Esophagus muscularis mucosa (tissue), 4 donors: ENCODE results near the gene SHB. TPM values are rescaled to one million over a fixed set of nuclear protein-coding genes. Genes with fewer than 3 reads are reported as not detected.

Source experiments
- DNase-seq: peaks from one replicate; pipeline ENCODE4 v3.0.0-alpha.2; 2017; ENCODE audit errors: extremely low spot score
- H3K27ac ChIP-seq, 4 donors: fragments of 200-600 bp; sonication (generic); replicated peaks in 1 of 4; 1 replicate in 3 of 4; 2 replicates in 1 of 4; pipeline ENCODE4 v1.5.1; 2016 to 2019; ENCODE audit warnings: mild to moderate bottlenecking in 1 of 4
- H3K27me3 ChIP-seq, 4 donors: fragments of 200-600 bp; sonication (generic); one replicate each; pipeline versions ENCODE4 v1.5.1 to v1.6.0; 2016 to 2019
- H3K36me3 ChIP-seq, 4 donors: fragments of 200-600 bp; sonication (generic); one replicate each; pipeline ENCODE4 v1.5.1; 2016 to 2019
- H3K4me1 ChIP-seq, 4 donors: fragments of 200-600 bp; sonication (generic); one replicate each; pipeline ENCODE4 v1.5.1; 2016 to 2019
- H3K4me3 ChIP-seq, 4 donors: fragments of 200-600 bp; sonication (generic); 1 replicate in 2 of 4; 2 replicates in 2 of 4; pipeline ENCODE4 v1.5.1; 2016 to 2019; ENCODE audit warnings: mild to moderate bottlenecking in 4 of 4, moderate library complexity in 1 of 4
- H3K9me3 ChIP-seq, 4 donors: fragments of 200-600 bp; sonication (generic); 1 replicate in 3 of 4; 2 replicates in 1 of 4; pipeline ENCODE4 v1.5.1; 2016 to 2019
- EP300 ChIP-seq: sonication (generic); formaldehyde crosslinking; IDR thresholded peaks from one replicate; pipeline ENCODE4 v1.6.1; 2017; ENCODE audit warnings: antibody characterized with exemption
- POLR2A ChIP-seq: fragments of 450-650 bp; IDR thresholded peaks from one replicate; pipeline ENCODE4 v1.6.1; 2017; ENCODE audit warnings: antibody characterized with exemption, moderate library complexity, mild to moderate bottlenecking, low read depth
- POLR2AphosphoS5 ChIP-seq, 2 donors: sonication (generic); formaldehyde crosslinking; IDR thresholded peaks; one replicate each; pipeline ENCODE4 v1.6.1; 2017; ENCODE audit warnings: antibody characterized with exemption in 2 of 2
- WGBS: methylation state at CpG from one replicate; pipeline ENCODE4 v1.1.5; 2018; 5-methylcytosine and 5-hydroxymethylcytosine counted together
- intact Hi-C: fragments of 100-400 bp; cut with DNase I; formaldehyde crosslinking; loops from one replicate; pipeline ENCODE4 v1.15.1; 2023
- total RNA-seq, 4 donors: library from RNA; depleted of rRNA; stranded (reverse); fragments of >200 nt; gene quantifications; one replicate each; pipeline versions ENCODE4 v1.1.0 to v1.2.1, GENCODE V29; 2016
- TF ChIP-seq, protein P1 (sequence below), 3 experiments: fragments of 200-600 bp in 2 of 3; fragments of 450-650 bp in 1 of 3; sonication (generic) in 2 of 3; IDR thresholded peaks; one replicate each; pipeline ENCODE4 v1.5.1; 2017 to 2019; ENCODE audit warnings: antibody characterized with exemption in 3 of 3, mild to moderate bottlenecking in 2 of 3, moderate library complexity in 1 of 3

The SHB gene
- total RNA-seq, 4 donors from 2014 or later = 16.6 to 21.2 (median 21.0) TPM

DNA sequence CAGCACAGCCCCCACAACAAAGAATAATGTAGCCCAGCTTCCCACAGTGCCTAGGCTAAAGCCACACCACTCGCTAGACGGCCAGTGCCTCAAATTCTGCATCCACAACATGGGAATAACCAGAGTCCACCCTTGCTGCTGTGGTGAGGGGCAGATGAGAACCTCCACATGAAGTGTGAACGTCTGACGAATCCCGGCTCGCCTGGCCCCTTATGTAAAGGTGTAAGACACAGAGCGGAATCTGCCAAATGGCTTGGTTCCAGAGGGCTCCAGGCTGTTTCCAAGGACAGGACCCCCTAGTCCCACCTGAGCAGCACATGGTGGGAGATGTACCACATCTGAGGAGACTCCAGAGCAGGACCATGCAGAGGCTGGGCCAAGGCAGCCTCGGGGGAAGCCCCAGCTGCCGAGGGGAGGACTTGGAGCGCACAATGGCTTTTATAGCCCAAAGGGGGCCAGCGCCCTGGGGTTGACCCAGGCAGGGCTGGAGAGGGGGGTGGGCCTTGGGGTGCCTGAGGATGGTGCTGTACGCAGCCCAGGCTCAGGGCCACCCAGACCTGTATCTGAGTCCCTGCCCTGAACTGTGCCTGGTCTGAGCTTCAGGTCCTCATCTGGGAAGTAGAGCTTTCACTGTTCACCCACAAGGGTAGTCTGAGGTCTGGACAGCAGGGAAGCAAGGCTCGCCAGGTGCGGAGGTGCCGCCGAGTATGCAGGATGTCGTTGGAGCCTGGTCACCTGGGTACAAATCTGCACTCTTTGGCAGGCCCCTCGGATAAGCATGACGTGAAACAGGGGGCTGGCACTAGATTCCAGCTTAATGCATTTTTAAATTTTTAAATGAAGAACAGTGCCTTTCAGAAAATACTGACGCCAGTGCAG, 140.2 kb downstream of the SHB start:
- peaks cover 21 to 36% (median 30%) of the 10 kb centered on the region in 4 donors for H3K4me1 ChIP-seq
- no peak overlapping the region for H3K27ac ChIP-seq
- no peaks in the 10 kb centered on the region for H3K27me3 ChIP-seq
- DNase-seq = no peak
- no peaks in the 10 kb centered on the region for H3K9me3 ChIP-seq
- H3K4me3 ChIP-seq = no peak overlapping the region
- TF ChIP-seq, protein P1, sequence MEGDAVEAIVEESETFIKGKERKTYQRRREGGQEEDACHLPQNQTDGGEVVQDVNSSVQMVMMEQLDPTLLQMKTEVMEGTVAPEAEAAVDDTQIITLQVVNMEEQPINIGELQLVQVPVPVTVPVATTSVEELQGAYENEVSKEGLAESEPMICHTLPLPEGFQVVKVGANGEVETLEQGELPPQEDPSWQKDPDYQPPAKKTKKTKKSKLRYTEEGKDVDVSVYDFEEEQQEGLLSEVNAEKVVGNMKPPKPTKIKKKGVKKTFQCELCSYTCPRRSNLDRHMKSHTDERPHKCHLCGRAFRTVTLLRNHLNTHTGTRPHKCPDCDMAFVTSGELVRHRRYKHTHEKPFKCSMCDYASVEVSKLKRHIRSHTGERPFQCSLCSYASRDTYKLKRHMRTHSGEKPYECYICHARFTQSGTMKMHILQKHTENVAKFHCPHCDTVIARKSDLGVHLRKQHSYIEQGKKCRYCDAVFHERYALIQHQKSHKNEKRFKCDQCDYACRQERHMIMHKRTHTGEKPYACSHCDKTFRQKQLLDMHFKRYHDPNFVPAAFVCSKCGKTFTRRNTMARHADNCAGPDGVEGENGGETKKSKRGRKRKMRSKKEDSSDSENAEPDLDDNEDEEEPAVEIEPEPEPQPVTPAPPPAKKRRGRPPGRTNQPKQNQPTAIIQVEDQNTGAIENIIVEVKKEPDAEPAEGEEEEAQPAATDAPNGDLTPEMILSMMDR (IDR thresholded peaks at IDR 0.05) = no peak
- TF ChIP-seq POLR2A (no peak), EP300 (no peak), POLR2AphosphoS5 (IDR thresholded peaks at IDR 0.05) (no peak)
- peaks cover 0 to 4% (median 1%) of the 10 kb centered on the region in 4 donors for H3K36me3 ChIP-seq
- WGBS = 87% methylated on average over 12 of the region's 20 CpGs
- intact Hi-C loops = loop anchor here (10.0 kb wide), 1 partner anchor 66 kb away; no protein-coding TSS in a partner anchor

DNA sequence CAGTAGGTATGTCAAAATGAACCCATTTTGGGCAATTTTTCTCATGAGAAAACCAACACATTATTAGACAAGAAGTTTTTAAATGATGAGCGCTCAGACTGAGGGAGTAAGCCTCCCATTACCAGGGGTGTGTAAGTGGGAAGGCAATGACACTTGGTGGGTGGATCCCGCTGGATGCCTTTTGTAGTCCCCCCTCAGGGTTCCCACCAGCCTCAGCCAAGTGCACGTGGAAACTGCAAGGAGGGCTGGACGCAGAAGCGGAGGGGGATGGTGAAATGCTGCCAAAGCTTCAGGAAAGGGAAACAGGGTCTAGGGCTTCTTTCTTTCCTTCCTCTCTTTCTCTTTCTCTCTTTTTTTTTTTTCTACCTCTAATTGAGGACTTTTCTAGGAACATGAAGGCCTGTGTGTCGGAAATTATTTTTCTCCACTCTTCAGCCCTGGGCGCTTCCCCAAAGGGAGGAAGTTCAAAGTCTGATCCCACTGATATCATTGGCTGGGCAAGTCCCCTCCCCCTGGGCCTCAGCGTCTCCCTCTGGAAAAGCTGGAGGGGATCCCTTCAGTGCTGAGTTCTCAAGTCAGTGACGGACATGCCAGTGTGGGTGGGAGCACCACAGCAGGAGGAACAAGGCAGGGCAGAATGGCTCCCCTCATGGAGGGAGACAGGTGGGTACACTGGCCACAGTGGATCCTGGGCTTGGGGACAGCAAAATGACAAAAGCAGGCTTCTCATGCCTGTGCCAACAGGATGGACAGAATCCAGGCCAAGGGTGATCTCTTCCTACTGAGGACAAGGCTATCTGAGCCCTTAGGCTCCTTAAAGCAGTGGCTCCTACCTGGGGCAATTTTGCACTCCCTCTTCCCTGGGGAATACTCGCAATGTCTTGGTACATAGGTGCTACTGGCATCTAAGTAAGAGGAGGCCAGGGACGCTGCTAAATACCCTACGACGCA, 141.2 kb downstream of the SHB start:
- H3K9me3 ChIP-seq = no peaks in the 10 kb centered on the region
- no peak overlapping the region for H3K4me3 ChIP-seq
- H3K4me1 ChIP-seq = peaks cover 26 to 36% (median 30%) of the 10 kb centered on the region in 4 donors
- no peak for TF ChIP-seq POLR2A
- no peak for TF ChIP-seq EP300
- no peak for TF ChIP-seq POLR2AphosphoS5 (IDR thresholded peaks at IDR 0.05)
- TF ChIP-seq, protein P1 (IDR thresholded peaks at IDR 0.05) = no peak
- 73% methylated on average over 11 of the region's 13 CpGs for WGBS
- DNase-seq = no peak
- no peaks in the 10 kb centered on the region for H3K27me3 ChIP-seq
- peaks cover 0 to 4% (median 0%) of the 10 kb centered on the region in 4 donors for H3K36me3 ChIP-seq
- intact Hi-C loops = loop anchor here (10.0 kb wide), 1 partner anchor 67 kb away; no protein-coding TSS in a partner anchor
- no peak overlapping the region for H3K27ac ChIP-seq

DNA sequence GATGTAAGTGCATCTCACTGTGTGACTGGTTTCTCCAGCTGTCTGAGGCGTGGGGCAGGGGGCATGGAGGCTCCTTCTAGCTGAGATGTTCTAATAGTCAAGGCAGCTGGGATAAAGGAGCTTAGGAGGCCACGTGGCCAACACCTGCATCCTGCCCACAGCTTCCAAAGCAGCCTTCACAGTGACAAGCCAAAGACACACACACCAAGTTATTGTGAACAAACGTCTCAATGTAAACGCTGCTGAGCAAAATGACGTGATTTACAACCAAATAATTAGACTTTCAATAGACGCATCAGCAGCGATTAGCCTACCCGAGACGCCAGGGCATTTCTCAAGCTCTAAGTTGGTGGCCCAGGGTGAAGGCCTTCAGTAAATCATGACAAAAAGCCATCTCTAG, 141.9 kb downstream of the SHB start:
- Histone ChIP-seq H3K4me1 (peaks cover 28 to 36% (median 32%) of the 10 kb centered on the region in 4 donors), H3K36me3 (peaks cover 0 to 4% (median 0%) of the 10 kb centered on the region in 4 donors), H3K27ac (no peak overlapping the region), H3K27me3 (no peaks in the 10 kb centered on the region), H3K4me3 (no peak overlapping the region), H3K9me3 (no peaks in the 10 kb centered on the region)
- 61% methylated on average over 4 of the region's 9 CpGs for WGBS
- DNase-seq = no peak
- TF ChIP-seq POLR2A = no peak
- no peak for TF ChIP-seq POLR2AphosphoS5 (IDR thresholded peaks at IDR 0.05)
- no peak for TF ChIP-seq EP300
- TF ChIP-seq, protein P1 (IDR thresholded peaks at IDR 0.05) = no peak
- intact Hi-C loops = loop anchor here (10.0 kb wide), 1 partner anchor 68 kb away; no protein-coding TSS in a partner anchor

DNA sequence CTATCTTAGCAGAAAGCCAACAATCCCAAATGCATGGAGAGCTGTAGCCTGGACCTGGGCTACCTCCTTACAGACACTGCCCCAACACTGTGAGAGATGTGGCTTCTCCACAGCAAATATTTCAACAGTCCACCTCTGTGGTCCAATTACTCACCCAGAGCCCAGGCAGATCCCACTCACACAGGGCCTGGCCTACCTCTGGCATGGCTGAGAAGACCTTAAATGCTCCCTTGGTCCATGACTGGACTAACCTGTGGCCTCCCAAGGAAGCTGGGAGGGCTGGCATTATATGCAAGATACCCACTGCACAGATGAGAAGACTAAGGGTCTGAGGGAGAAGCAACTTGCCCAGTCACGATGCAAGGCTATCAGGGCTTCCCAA, 142.3 kb downstream of the SHB start:
- DNase-seq = no peak
- H3K27me3 ChIP-seq = no peaks in the 10 kb centered on the region
- peaks cover 28 to 36% (median 34%) of the 10 kb centered on the region in 4 donors for H3K4me1 ChIP-seq
- intact Hi-C loops = loop anchor here (10.0 kb wide), 1 partner anchor 68 kb away; no protein-coding TSS in a partner anchor
- H3K27ac ChIP-seq = no peak overlapping the region
- no CpG with 5 or more reads among the region's 1 CpG for WGBS
- TF ChIP-seq EP300 = no peak
- no peak for TF ChIP-seq POLR2AphosphoS5 (IDR thresholded peaks at IDR 0.05)
- no peak for TF ChIP-seq POLR2A
- TF ChIP-seq, protein P1 (IDR thresholded peaks at IDR 0.05) = no peak
- no peak overlapping the region for H3K4me3 ChIP-seq
- no peaks in the 10 kb centered on the region for H3K9me3 ChIP-seq
- H3K36me3 ChIP-seq = peaks cover 0 to 4% (median 0%) of the 10 kb centered on the region in 4 donors
